ENCODE results near the gene SMIM27. TPM values are rescaled to one million over a fixed set of nuclear protein-coding genes. Genes with fewer than 3 reads are reported as not detected.

Gene SMIM27
- total and polyA plus RNA-seq, 2 donors (not counting 1 experiment from before 2014, with no cell fraction given): 9.5 to 20.9 TPM

GRCh38 chr9:32525709-32526030, 26.5 kb upstream of the SMIM27 start:
- H3K4me1 Mint-ChIP-seq: peaks cover 55% of the 10 kb centered on the region
- ChIA-PET POLR2A (interaction anchor here (0.6 to 2.0 kb wide), 3 partner anchors 26 to 141 kb away, joined by 3 to 16 read pairs (median 3); partner anchors contain the start of genes ACO1, SMIM27 and TOPORS), CTCF (interaction anchor here (1.3 to 3.4 kb wide), 11 partner anchors 13 to 1291 kb away, joined by 3 to 48 read pairs (median 7); partner anchors contain the start of genes ACO1 and NDUFB6)
- H3K9me3 ChIP-seq (ENCODE audit: control extremely low read depth in 1 of 3, control insufficient read depth in 2 of 3, insufficient read depth in 1 of 3, low read length in 2 of 3): no peaks in the 10 kb centered on the region
- TF ChIP-seq EZH2 (IDR thresholded peaks at IDR 0.05; ENCODE audit: borderline replicate concordance, insufficient read depth, low read depth, low read length, poor library complexity, severe bottlenecking): no peak
- no peak for TF ChIP-seq CTCF (IDR thresholded peaks at IDR 0.05)
- H3K36me3 ChIP-seq (replicated peaks in 1 of 2; ENCODE audit: control extremely low read depth in 1 of 2, control insufficient read depth in 1 of 2, extremely low read depth in 1 of 2, insufficient read depth in 2 of 2, low read length in 1 of 2): peaks cover 0 to 12% of the 10 kb centered on the region in 2 experiments
- H3K9ac ChIP-seq (ENCODE audit: low read length): peak overlapping the region; percentile 84
- no peaks in the 10 kb centered on the region for H3K27me3 Mint-ChIP-seq
- H3K27ac Mint-ChIP-seq: peak overlapping the region; percentile 93
- H3K9me3 Mint-ChIP-seq (ENCODE audit: insufficient read depth): no peaks in the 10 kb centered on the region
- H4K20me1 ChIP-seq (ENCODE audit: control insufficient read depth, insufficient read depth, low read length, poor library complexity, severe bottlenecking): peaks cover 7% of the 10 kb centered on the region
- H3K4me3 Mint-ChIP-seq: peak overlapping the region; percentile 95
- intact Hi-C loops (cut with micrococcal nuclease): loop anchor here (1.0 kb wide), 4 partner anchors 27 to 146 kb away; partner anchors contain the start of genes ACO1, NDUFB6, SMIM27 and TOPORS
- no peaks in the 10 kb centered on the region for H3K27me3 ChIP-seq (replicated peaks in 1 of 4; ENCODE audit: control extremely low read depth in 1 of 4, control insufficient read depth in 3 of 4, insufficient read depth in 4 of 4, low read length in 3 of 4)
- peaks cover 27 to 31% of the 10 kb centered on the region in 2 donors for H3K4me1 ChIP-seq (ENCODE audit: control insufficient read depth in 2 of 2, insufficient read depth in 2 of 2, low read length in 2 of 2)
- peak overlapping the region; percentile 73 to 74 for H3K27ac ChIP-seq (ENCODE audit: low read length in 2 of 2)
- no peak for ATAC-seq (ENCODE audit: low read depth)
- WGBS (ENCODE audit: insufficient coverage): 0% methylated on average over 3 of the region's 4 CpGs
- peaks cover 67% of the 10 kb centered on the region for H3K79me2 ChIP-seq (ENCODE audit: control insufficient read depth, insufficient read depth, low read length)
- H3K4me2 ChIP-seq (replicated peaks; ENCODE audit: low read depth, low read length, poor library complexity, severe bottlenecking): peak overlapping the region; percentile 87
- peak overlapping the region; percentile 73 to 98 (median 84) for H3K4me3 ChIP-seq (ENCODE audit: control extremely low read depth in 1 of 5, extremely low read depth in 1 of 5, insufficient read depth in 1 of 5, low read depth in 2 of 5, low read length in 4 of 5)
- peak overlapping the region; percentile 72 for H2AFZ ChIP-seq (ENCODE audit: insufficient read depth, low read depth, low read length, poor library complexity, severe bottlenecking)
- no peak for DNase-seq

DNA sequence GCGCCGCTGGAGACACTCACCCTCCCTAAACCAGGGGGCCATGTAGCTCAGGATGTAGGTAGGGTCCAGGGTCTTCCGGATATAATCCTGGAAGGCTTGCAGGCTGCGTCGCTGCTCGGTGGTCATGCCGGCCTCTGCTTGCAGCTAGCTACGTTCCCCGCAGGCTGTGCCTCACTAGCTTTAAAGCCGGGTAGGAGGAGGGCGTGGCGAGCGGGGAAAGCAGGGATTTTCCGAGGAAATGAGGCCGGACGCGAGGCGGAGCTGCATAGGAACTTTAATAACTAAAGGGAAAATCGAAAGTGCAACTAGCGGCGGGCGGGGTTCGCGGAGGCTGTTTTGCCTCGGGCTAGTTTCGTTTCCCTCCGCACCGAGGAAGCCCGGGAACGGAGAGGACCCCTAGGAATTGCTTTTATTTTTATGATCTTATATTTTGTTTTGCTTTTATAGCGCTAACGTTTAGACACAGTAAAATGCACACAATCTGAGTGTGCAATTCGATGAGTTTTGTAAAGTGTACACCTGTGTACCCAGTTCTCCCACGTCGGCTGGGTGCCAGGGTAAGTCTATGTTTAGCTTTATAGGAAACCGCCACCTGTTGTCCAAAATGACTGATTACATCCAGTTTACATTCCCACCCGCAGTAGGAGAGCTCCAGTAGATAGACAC, 26.0 kb upstream of the SMIM27 start, which contains the start of gene RIGI:
Gene RIGI (minus strand): TSS at position 156 of the 666 bp plus-strand sequence. CDS start 30 bp downstream, at position 126.
- peak within 1 kb of the TSS; percentile 84 for H3K9ac ChIP-seq (ENCODE audit: low read length)
- intact Hi-C loops (cut with micrococcal nuclease): loop anchor here (1.0 kb wide), 4 partner anchors 26 to 147 kb away; partner anchors contain the start of genes ACO1, NDUFB6, SMIM27 and TOPORS
- no peaks in the 10 kb centered on the region for H3K9me3 ChIP-seq (ENCODE audit: control extremely low read depth in 1 of 3, control insufficient read depth in 2 of 3, insufficient read depth in 1 of 3, low read length in 2 of 3)
- ChIA-PET CTCF (interaction anchor here (0.6 to 3.4 kb wide), 14 partner anchors 13 to 1290 kb away, joined by 3 to 48 read pairs (median 5); partner anchors contain the start of genes ACO1, NDUFB6, SMIM27 and TOPORS), POLR2A (interaction anchor here (0.6 to 2.0 kb wide), 4 partner anchors 25 to 142 kb away, joined by 3 to 16 read pairs (median 4); partner anchors contain the start of genes ACO1, NDUFB6, SMIM27 and TOPORS)
- H3K4me2 ChIP-seq (replicated peaks; ENCODE audit: low read depth, low read length, poor library complexity, severe bottlenecking): peak within 1 kb of the TSS; percentile 87
- ATAC-seq (ENCODE audit: low read depth) (peak; percentile 78), DNase-seq (peak; percentile 82)
- Mint-ChIP-seq H3K4me1 (peaks cover 54% of the 10 kb centered on the region), H3K4me3 (peak within 1 kb of the TSS; percentile 95), H3K27ac (peak within 1 kb of the TSS; percentile 93), H3K9me3 (ENCODE audit: insufficient read depth) (no peaks in the 10 kb centered on the region), H3K27me3 (no peaks in the 10 kb centered on the region)
- peaks cover 27 to 31% of the 10 kb centered on the region in 2 donors for H3K4me1 ChIP-seq (ENCODE audit: control insufficient read depth in 2 of 2, insufficient read depth in 2 of 2, low read length in 2 of 2)
- H3K27me3 ChIP-seq (replicated peaks in 1 of 4; ENCODE audit: control extremely low read depth in 1 of 4, control insufficient read depth in 3 of 4, insufficient read depth in 4 of 4, low read length in 3 of 4): no peaks in the 10 kb centered on the region
- peak; percentile 59 for TF ChIP-seq CTCF (IDR thresholded peaks at IDR 0.05)
- TF ChIP-seq EZH2 (IDR thresholded peaks at IDR 0.05; ENCODE audit: borderline replicate concordance, insufficient read depth, low read depth, low read length, poor library complexity, severe bottlenecking): no peak
- peaks cover 0 to 11% of the 10 kb centered on the region in 2 experiments for H3K36me3 ChIP-seq (replicated peaks in 1 of 2; ENCODE audit: control extremely low read depth in 1 of 2, control insufficient read depth in 1 of 2, extremely low read depth in 1 of 2, insufficient read depth in 2 of 2, low read length in 1 of 2)
- peaks cover 7% of the 10 kb centered on the region for H4K20me1 ChIP-seq (ENCODE audit: control insufficient read depth, insufficient read depth, low read length, poor library complexity, severe bottlenecking)
- H3K79me2 ChIP-seq (ENCODE audit: control insufficient read depth, insufficient read depth, low read length): peaks cover 64% of the 10 kb centered on the region
- whole genome bisulfite sequencing (ENCODE audit: insufficient coverage): under 1% methylated on average over 27 of the region's 37 CpGs
- H2AFZ ChIP-seq (ENCODE audit: insufficient read depth, low read depth, low read length, poor library complexity, severe bottlenecking): peak within 1 kb of the TSS; percentile 72
- peak within 1 kb of the TSS; percentile 73 to 74 for H3K27ac ChIP-seq (ENCODE audit: low read length in 2 of 2)
- H3K4me3 ChIP-seq (ENCODE audit: control extremely low read depth in 1 of 5, extremely low read depth in 1 of 5, insufficient read depth in 1 of 5, low read depth in 2 of 5, low read length in 4 of 5): peak within 1 kb of the TSS; percentile 73 to 98 (median 84)

All from B cell (primary cell).